Lung (tissue), 12 donors: ENCODE data around the gene RAB27B. TPM values are rescaled to one million over a fixed set of nuclear protein-coding genes. Genes with fewer than 3 reads are reported as not detected.

Experiments
- ATAC-seq: fragments of 200-7000 bp; cut with Tn5 transposase; one replicate; pipeline ENCODE4 v1.9.1; 2020; ENCODE audit warnings: moderate number of reproducible peaks; ENCODE audit not compliant: insufficient read depth, low FRiP score
- DNase-seq, 3 donors: peaks; one replicate each; pipeline ENCODE4 v3.0.0-alpha.2; 2013 to 2017
- H3K27ac ChIP-seq, 2 donors: one replicate each; pipeline ENCODE4 v1.5.1; 2013; ENCODE audit warnings: mild to moderate bottlenecking in 2 of 2, moderate library complexity in 2 of 2, control low read depth in 1 of 2, inconsistent platforms in 1 of 2, low read depth in 1 of 2, low read length in 1 of 2
- H3K27me3 ChIP-seq, 3 donors: one replicate each; pipeline ENCODE4 v1.5.1; 2013; ENCODE audit warnings: low read length in 2 of 3; ENCODE audit not compliant: control insufficient read depth in 3 of 3, insufficient read depth in 3 of 3
- H3K36me3 ChIP-seq, 4 donors: one replicate each; pipeline ENCODE4 v1.5.1; 2013; ENCODE audit warnings: low read length in 4 of 4, mild to moderate bottlenecking in 1 of 4, moderate library complexity in 1 of 4; ENCODE audit not compliant: control insufficient read depth in 4 of 4, insufficient read depth in 4 of 4
- H3K4me1 ChIP-seq, 5 donors: one replicate each; pipeline ENCODE4 v1.5.1; 2013; ENCODE audit warnings: low read length in 5 of 5, mild to moderate bottlenecking in 2 of 5, moderate library complexity in 1 of 5; ENCODE audit not compliant: control insufficient read depth in 5 of 5, insufficient read depth in 5 of 5
- H3K4me3 ChIP-seq: one replicate; pipeline ENCODE4 v1.5.1; 2013; ENCODE audit warnings: mild to moderate bottlenecking, control low read depth, moderate library complexity
- H3K9ac ChIP-seq, 2 donors: one replicate each; pipeline ENCODE4 v1.5.1; 2013; ENCODE audit warnings: low read length in 2 of 2, control low read depth in 1 of 2; ENCODE audit not compliant: insufficient read depth in 1 of 2
- H3K9me3 ChIP-seq, 4 donors: one replicate each; pipeline ENCODE4 v1.5.1; 2013; ENCODE audit warnings: low read length in 3 of 4, mild to moderate bottlenecking in 1 of 4, moderate library complexity in 1 of 4; ENCODE audit not compliant: control insufficient read depth in 4 of 4, insufficient read depth in 3 of 4
- WGBS, 2 donors: extraction: QIAGEN DNeasy Blood & Tissue Kit; methylation state at CpG; one replicate each; pipeline ENCODE4 v1.1.7; 2013; 5-methylcytosine and 5-hydroxymethylcytosine counted together
- polyA plus RNA-seq, 2 donors: library from polyadenylated mRNA; stranded (reverse); fragments of 200-250 nt; gene quantifications; one replicate each; pipeline ENCODE4 v1.2.1, GENCODE V29; 2013
- total RNA-seq, 2 donors: library from RNA; depleted of rRNA in 1 of 2; stranded (reverse); fragments of >200 nt in 1 of 2; gene quantifications; one replicate each; pipeline ENCODE4 v1.2.1, GENCODE V29; 2014 to 2021
- TF ChIP-seq, protein P1 (sequence below): IDR thresholded peaks from 2 replicates; pipeline ENCODE4 v1.5.1; 2012; ENCODE audit warnings: mild to moderate bottlenecking; ENCODE audit errors: control extremely low read depth, extremely low read depth
- donor health status: control.
- donor health status: control.
- donor health status: Bipolar disorder and iron deficiency.
- donor health status: healthy.
- donor health status: DM: yes; HTN: yes; CAD: no.

RAB27B gene
- total and polyA plus RNA-seq, 4 donors, result 5.0 to 21.5 (median 7.5) TPM

DNA sequence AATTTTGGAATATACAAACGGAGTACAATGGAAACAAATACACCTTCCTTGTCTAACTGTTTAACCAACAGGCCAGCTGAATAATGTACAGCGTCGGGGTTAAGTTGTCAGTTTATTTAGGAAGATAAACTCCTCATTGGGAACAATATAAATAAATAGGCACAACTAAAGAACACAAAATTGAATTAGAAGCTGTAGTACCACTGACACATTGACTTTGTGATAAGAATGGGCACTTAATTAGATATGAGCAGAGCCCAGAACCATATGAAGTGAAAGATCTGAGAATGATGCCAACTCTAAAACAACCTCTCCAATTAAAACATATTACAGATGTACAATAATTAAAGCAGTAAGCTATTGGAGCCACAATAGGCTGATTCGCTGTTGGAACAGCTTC lies 86.5 kb downstream of the RAB27B start:
- TF ChIP-seq, protein P1, sequence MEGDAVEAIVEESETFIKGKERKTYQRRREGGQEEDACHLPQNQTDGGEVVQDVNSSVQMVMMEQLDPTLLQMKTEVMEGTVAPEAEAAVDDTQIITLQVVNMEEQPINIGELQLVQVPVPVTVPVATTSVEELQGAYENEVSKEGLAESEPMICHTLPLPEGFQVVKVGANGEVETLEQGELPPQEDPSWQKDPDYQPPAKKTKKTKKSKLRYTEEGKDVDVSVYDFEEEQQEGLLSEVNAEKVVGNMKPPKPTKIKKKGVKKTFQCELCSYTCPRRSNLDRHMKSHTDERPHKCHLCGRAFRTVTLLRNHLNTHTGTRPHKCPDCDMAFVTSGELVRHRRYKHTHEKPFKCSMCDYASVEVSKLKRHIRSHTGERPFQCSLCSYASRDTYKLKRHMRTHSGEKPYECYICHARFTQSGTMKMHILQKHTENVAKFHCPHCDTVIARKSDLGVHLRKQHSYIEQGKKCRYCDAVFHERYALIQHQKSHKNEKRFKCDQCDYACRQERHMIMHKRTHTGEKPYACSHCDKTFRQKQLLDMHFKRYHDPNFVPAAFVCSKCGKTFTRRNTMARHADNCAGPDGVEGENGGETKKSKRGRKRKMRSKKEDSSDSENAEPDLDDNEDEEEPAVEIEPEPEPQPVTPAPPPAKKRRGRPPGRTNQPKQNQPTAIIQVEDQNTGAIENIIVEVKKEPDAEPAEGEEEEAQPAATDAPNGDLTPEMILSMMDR, result no peak
- H3K4me3 ChIP-seq, result no peak overlapping the region
- peaks cover 0 to 8% (median 0%) of the 10 kb centered on the region in 4 donors for H3K9me3 ChIP-seq
- H3K27me3 ChIP-seq, result no peaks in the 10 kb centered on the region
- peaks cover 0 to 49% (median 34%) of the 10 kb centered on the region in 4 donors for H3K36me3 ChIP-seq
- H3K9ac ChIP-seq, result no peak overlapping the region
- ATAC-seq (no peak), DNase-seq (peak in 2 of 3 donors; percentile 79 to 81)
- H3K27ac ChIP-seq, result no peak overlapping the region
- 85 to 93% methylated on average over 4 of the region's 4 CpGs for WGBS, 2 donors
- H3K4me1 ChIP-seq, result peaks cover 0 to 2% (median 0%) of the 10 kb centered on the region in 5 donors

DNA sequence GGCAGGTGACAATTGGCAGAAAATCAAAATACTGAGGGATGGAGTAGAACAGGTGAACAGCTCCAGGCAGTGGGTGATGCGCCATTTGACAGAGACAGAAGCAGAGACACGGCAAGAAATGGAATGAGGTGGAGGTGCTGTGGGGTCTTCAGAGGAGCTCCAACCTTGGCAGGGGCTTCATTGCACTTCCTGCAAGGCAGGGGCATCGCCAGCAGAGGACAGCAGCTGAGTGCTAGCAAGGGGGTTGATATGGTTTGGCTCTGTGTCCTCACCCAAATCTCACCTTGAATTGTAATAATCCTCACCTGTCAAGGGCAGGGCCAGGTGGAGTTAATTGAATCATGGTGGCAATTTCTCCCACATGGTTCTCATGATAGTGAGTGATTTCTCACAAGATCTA lies 88.2 kb downstream of the RAB27B start:
- ATAC-seq (no peak), DNase-seq (no peak)
- WGBS, 2 donors, result 95 to 96% methylated on average over 3 of the region's 3 CpGs
- Histone ChIP-seq H3K36me3 (peaks cover 0 to 57% (median 33%) of the 10 kb centered on the region in 4 donors), H3K4me1 (no peaks in the 10 kb centered on the region), H3K27ac (no peak overlapping the region), H3K9me3 (no peaks in the 10 kb centered on the region), H3K27me3 (no peaks in the 10 kb centered on the region), H3K4me3 (no peak overlapping the region), H3K9ac (no peak overlapping the region)
- TF ChIP-seq, protein P1, result no peak

- H3K4me3 ChIP-seq, result no peak overlapping the region
- no peak overlapping the region for H3K9ac ChIP-seq
- no peak for ATAC-seq
- no peak overlapping the region for H3K27ac ChIP-seq
- H3K27me3 ChIP-seq, result no peaks in the 10 kb centered on the region
- WGBS, 2 donors, result 94 to 95% methylated on average over 4 of the region's 4 CpGs
- H3K4me1 ChIP-seq, result no peaks in the 10 kb centered on the region
- no peak for DNase-seq
- H3K36me3 ChIP-seq, result peaks cover 0 to 66% (median 35%) of the 10 kb centered on the region in 4 donors
- TF ChIP-seq, protein P1, result no peak
- H3K9me3 ChIP-seq, result no peaks in the 10 kb centered on the region
Observed at GRCh38 chr18:54918060-54918459, 89.8 kb downstream of the RAB27B start.

DNA sequence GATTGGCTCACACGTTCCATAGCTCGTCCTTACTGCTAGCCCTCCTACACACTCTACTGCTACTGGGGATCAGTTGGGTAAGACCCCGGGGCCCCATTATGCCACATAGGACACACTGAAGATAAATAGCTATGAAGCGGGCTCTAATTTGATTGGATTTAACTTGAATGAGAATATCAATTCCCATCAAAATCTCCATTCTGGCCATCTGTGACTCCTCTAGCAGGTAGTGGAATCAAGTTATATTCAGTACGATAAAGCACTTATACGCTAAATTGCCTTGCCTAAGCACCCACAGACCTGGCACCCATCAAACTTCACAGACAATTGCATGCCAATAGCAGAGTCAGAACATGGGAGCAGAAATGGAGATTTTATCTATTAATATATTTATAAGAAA lies 91.1 kb downstream of the RAB27B start:
- no peak overlapping the region for H3K4me3 ChIP-seq
- no peak overlapping the region for H3K27ac ChIP-seq
- H3K9me3 ChIP-seq, result no peaks in the 10 kb centered on the region
- H3K27me3 ChIP-seq, result no peaks in the 10 kb centered on the region
- DNase-seq, result no peak
- H3K4me1 ChIP-seq, result no peaks in the 10 kb centered on the region
- no peak for ATAC-seq
- no peak overlapping the region for H3K9ac ChIP-seq
- WGBS, 2 donors, result 93 to 95% methylated on average over 6 of the region's 6 CpGs
- TF ChIP-seq, protein P1, result no peak
- peaks cover 0 to 59% (median 35%) of the 10 kb centered on the region in 4 donors for H3K36me3 ChIP-seq
